GM18505 (cell line): ENCODE results near the gene ATP2A2.

ENCODE experiments used
- ATAC-seq: cut with Tn5 transposase; IDR thresholded peaks from one replicate; pipeline ENCODE4 v1.9.1; 2021; ENCODE audit not compliant: unreplicated experiment
- POLR2A ChIP-seq: IDR thresholded peaks from 4 replicates; pipeline ENCODE4 v1.6.1; 2011; ENCODE audit warnings: borderline replicate concordance; ENCODE audit not compliant: insufficient read depth, insufficient read length; ENCODE audit errors: extremely low read depth

Gene ATP2A2

DNA sequence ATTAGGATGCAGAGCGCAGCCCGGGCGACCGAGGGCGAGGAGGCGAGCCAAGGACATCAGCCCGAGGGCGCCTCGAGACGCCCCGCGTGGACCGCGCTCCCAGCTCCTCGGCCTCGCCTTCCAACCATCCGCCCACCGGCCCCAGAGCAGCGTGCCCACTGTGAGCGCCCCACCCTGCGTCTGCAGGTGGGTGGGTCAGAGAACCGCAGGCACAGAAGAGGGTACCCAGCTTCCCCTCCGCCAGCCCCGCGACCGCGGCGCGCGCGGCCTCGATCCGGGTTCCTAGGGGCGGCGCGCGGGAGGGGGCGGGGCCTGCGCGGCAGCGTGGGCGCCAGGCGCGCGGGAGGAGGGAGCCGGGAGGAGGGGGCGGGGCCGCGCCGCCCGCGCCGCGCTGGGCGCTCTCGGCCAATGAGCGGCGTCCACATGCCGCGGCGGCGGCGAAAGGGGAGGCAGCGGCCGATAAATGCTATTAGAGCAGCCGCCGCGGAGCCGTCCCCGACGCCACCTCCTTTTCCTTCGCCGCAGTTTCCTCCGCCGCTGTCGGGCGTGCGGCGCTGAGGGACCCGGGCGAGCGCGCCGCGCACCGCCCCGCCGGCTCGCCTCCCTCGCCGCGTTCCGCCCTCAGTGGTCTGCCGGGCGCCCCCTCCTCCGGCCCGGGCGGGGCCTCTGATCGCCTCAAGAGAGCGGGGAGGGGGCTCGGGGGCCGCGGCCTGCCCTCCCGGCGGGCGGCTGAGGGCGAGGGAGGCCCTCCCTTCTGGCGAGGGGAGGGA lies at the start of gene ATP2A2:
ATP2A2 (plus strand) TSS at position 469 of the 770 bp plus-strand sequence. CDS start 543 bp downstream, outside the sequence.
- ATAC-seq, result peak; percentile 75
- peak; percentile 94 for TF ChIP-seq POLR2A

DNA sequence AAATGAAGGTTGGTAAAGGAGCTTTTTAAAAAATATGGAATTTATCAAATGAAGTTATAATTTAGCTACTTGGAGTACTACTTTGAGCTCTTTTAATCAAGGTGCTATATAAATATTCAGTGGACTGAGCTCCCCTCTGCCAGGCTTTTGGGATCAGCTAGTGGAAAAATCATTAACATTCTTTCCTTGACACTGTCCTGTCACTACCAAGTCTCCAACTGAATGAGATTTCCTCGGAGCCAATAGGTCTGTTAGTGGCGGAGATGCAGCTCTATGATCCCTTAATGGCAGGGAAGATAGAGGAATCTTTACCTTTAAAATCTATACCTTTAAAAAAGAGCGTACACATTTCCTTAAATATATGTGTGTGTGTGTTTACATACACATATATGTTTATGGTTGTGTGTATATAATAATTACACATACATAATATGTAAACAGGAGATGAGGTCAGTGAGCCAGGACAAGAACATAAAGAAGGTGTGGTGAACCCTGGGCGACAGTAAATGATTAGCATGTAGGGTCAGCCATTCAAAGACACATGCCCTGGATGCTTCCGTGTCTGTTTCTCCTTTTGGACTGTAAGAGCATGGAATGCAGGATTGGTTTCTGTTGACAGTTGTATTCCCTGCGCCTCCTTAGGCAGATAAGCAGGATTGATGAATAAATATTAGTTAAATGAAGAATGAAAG lies 47.7 kb upstream of the ATP2A2 start:
- TF ChIP-seq POLR2A, result no peak
- no peak for ATAC-seq

DNA sequence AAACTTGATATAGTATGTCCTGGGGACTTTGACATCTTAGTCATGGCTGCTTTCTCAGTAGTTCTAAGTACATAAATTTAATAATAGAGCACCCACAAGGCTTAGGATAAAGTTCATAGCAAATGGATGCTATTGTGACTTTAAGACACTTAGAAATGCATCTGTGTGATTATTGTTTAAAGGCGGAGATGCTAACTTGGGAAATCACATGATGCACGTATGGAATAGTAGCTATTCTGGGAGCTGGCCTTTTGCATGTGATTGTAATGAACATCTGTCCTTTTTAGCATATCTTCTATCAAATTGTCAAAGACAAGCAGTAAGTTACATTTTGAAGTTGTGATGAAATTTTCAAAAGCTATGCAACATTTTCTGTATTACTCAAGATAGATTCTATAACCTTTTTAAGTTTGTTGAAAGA lies 46.7 kb upstream of the ATP2A2 start:
- no peak for ATAC-seq
- TF ChIP-seq POLR2A, result no peak

DNA sequence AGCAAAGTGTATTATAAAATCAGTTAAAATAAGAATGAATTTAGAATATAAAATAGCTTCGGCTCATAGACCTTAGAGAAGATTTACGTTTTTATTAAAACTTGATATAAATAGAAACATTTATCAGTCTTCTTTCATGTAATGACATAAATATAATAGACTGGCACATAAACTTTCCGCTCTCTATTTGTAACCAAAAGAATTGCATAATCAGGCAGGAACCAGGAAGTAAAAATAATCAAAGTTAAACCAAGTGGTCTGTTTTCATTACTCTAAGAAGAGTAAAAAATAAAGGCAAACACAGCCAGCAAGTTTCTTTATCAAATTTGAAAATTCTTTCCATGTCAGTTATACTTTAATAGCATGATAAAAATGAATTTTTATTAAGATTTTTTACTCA lies 46.3 kb upstream of the ATP2A2 start:
- no peak for TF ChIP-seq POLR2A
- ATAC-seq, result no peak

DNA sequence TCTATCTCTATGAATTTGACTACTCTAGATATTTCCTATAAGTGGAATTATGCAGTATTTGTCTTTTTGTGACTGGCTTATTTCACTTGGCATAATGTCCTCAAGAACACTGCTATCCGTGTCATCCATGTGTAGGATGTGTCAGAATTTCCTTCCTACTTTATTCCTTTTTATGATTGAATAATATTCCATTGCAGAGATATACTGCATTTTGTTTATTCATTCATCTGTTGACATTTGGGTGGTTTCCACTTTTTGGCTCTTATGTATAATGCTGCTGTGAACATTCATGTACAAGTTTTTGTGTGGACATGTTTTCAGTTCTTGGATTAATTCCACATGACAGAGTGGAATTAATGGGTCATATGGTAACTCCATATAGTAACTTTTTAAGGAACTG lies 45.7 kb upstream of the ATP2A2 start:
- ATAC-seq, result no peak
- TF ChIP-seq POLR2A, result no peak

DNA sequence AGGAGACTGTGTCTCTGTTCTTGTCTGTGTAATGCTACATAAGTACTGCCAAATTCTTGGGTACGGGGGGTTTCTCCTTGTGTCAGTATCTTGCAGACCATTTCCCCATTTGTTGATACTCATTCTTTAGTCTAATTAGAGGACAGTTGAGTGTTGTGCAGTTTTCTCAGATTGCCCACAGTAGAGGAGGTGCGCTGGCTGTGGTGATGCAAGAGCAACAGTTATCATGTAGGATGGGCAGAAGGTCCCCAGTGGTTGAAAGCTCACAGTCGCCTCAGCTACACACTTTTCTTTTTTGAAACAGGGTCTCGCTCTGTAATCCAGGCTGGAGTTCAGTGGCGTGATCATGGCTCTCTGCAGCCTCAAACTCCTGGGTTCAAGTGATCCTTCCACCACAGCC lies 37.8 kb upstream of the ATP2A2 start:
- TF ChIP-seq POLR2A, result no peak
- no peak for ATAC-seq

DNA sequence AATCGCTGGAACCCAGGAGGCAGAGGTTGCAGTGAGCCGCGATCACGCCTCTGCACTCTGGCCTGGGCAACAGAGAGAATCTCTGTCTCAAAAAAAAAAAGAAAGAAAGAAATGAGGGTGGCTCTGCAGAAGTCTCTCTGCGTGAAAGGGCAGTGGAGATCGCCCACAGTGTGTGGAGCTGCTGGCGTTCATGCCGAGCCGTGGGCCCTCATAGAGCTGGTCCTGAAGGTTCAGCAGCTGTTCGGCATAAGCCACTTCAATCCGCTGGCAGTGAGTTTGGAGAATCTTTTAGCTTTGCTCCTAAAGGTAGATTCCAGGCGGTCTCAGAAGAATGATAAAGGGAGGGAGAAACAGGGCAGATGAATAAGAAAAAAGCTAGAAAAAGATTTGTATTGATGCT lies 36.7 kb upstream of the ATP2A2 start:
- no peak for TF ChIP-seq POLR2A
- ATAC-seq, result no peak

DNA sequence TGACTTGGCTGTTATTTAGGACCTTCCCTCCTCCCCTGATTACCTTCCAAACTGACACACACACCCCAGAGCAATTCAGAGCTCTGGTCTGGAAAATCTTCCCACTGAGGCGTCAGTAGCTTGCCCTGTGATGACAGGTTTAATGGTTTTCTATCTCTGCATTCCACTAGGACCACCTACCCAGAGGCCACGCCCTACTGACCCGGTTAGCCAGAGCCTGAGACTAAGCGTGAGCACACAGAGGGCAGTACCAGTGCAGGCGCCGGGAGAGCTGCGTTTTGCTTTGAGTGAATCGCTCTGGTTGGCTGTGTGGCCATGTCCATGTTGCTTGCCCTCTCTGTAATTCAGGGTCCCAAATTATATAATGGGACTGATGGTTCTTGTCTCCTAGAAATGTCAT lies 36.2 kb upstream of the ATP2A2 start:
- TF ChIP-seq POLR2A, result no peak
- no peak for ATAC-seq

DNA sequence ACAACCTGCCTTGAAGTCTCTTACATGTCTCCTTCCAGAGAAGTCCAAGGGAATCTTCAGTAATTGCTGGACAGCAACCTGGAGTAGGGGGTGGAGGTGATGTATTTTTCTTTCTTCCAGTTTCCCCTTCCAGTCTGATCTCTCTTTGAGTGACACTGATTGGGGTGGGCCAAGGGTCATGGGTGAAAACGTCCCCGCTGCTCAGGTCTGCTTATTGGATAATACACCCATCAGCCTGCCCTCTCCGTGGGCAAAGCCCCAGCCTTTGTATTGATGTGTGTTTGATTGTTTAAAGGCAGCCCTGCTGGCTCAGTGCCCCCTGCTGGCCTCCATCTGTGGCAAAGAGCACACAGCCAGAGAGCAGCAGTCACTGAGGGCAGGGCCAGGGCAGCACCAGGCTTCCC lies 35.7 kb upstream of the ATP2A2 start:
- no peak for TF ChIP-seq POLR2A
- no peak for ATAC-seq

DNA sequence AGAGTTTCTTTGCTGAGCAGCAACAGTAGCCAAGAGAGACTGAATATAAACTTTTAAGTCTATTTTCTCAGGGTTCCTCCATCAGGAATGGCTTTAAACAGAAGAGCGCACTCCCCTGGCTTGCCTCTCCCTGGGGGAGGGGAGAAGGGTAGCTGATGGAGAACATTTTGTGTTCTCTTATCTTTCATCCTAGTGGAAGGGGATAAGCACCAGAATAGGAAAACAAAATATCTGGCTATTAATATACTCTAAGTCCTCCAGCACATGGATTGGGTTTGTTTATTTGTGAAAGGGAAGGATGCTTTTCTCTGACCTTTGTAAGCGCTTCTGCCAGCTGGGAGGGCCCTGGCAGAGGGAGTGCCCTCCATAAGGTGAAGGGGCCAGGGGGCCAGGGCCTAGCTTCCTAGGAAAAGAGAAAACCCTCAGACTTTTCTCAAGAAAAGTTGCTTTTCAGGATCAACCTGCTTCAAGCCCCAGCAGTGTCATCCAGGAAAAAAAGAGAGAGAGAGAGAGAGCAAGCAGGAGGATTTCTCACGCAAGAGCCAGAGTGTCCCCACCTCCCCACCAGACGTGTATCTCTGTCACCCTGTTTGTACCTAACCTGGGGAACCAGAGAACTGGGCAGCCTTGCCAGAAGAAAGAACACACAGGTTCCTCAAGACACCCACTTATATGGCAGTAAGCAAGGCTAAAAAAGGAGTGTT lies 34.3 kb upstream of the ATP2A2 start:
- no peak for TF ChIP-seq POLR2A

DNA sequence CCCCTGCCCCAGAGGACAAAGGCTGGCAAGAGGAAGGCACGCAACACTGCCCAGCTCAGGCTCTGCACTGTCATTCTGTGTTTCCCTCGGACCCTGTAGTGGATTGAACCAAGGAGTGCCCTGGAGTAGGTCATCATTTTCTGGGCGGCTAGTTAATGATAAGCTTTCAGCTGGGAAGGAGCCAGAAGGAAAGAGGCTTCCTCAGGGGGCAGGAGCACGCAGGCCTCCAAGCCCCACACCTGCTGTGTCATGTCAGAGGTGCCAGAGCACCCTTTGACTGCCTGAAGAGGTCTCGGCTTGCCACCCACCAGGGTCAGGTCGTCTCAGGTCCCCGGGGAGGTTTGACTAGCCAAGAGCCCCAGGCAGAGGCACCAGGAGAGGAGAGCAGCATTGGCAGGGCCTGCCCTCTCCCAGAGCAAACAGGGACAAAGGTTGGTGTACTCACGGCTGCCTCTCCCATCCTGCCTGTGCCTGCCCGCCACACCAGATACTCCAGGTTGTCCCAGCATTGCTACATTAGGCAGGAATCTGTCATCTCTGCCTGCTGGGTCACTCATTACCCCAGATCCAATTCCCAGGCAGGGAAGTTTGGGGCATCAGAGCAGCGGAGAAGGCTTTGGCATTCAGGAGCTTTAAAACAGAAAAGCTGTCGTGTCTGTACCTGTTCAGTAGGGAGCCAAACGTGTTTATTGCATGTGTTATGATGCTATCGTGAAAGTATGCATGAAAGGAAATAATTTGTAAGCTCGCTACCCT lies 33.5 kb upstream of the ATP2A2 start:
- no peak for ATAC-seq

More for the DNA sequence above, 34.3 kb upstream of the ATP2A2 start:
- no peak for ATAC-seq

DNA sequence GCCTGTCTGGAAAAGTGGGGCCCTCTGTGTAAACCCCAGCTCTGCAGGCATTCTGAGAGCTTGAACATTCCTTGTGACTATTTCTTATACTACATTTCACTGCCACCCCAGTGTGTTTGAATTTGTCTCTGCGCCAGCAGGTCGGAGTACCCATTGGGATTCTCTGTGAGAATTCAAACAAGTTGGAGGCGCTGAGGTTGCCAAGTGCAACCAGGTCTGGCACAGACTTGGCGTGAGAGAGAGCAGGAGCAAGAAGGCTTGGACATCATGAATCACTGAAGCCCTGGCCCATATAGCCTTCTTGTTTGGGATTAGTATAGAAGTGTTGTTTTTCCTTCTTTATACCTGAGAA lies 33.0 kb upstream of the ATP2A2 start:
- TF ChIP-seq POLR2A, result no peak
- ATAC-seq, result no peak

More for the DNA sequence above, 33.5 kb upstream of the ATP2A2 start:
- no peak for TF ChIP-seq POLR2A

DNA sequence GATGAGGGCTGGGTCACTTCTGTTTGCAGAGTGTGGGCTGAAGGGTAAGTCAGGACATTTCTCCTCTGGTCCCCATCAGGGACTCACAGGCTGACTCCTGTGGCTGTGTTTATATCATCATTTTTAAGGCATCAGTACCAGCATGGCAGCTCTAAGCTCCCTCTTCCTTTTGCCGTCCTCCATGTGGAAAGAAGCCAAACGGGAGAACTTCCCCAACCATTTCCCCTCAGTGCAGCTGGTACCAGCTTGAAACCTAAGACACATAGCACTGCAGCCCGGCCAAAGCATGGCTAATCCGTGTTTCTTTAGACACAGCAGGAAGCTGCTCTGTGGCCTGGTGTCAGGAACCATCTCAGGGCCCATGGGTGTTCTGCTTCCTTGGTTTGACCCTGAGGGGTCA lies 31.9 kb upstream of the ATP2A2 start:
- ATAC-seq, result no peak
- TF ChIP-seq POLR2A, result no peak
